WI38 (cell line): Measurements from ENCODE around the gene RXYLT1.

Experiments used
- H3K4me3 ChIP-seq: 2 replicates; pipeline ENCODE4 v1.5.1; 2011; ENCODE audit warnings: low read depth, mild to moderate bottlenecking, control low read depth, low read length
- TF ChIP-seq, protein P1 (sequence below): IDR thresholded peaks from 2 replicates; pipeline ENCODE4 v1.5.1; 2012; ENCODE audit warnings: low read depth, mild to moderate bottlenecking, control low read depth, low read length

The RXYLT1 gene

DNA sequence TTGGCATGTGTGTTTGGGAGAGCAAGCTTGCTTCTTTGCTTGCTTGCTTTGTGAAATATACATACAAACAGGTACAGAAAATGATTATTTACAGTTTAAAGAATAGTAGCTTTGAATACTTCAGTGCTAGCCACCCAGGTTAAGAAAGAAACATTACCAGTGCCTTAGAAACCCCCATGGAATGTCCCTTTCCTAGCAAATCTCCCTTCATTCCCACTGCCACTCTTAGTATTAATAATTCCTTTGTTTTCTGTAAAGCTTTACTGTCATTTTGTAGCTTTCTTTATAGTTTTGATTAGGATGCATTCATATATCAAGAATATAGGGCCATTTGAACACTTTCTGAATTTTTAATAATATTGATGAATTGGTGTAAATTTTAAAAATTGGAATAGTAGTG is 74.3 kb downstream of the RXYLT1 start:
- TF ChIP-seq, protein P1, sequence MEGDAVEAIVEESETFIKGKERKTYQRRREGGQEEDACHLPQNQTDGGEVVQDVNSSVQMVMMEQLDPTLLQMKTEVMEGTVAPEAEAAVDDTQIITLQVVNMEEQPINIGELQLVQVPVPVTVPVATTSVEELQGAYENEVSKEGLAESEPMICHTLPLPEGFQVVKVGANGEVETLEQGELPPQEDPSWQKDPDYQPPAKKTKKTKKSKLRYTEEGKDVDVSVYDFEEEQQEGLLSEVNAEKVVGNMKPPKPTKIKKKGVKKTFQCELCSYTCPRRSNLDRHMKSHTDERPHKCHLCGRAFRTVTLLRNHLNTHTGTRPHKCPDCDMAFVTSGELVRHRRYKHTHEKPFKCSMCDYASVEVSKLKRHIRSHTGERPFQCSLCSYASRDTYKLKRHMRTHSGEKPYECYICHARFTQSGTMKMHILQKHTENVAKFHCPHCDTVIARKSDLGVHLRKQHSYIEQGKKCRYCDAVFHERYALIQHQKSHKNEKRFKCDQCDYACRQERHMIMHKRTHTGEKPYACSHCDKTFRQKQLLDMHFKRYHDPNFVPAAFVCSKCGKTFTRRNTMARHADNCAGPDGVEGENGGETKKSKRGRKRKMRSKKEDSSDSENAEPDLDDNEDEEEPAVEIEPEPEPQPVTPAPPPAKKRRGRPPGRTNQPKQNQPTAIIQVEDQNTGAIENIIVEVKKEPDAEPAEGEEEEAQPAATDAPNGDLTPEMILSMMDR, result no peak
- no peak overlapping the region for H3K4me3 ChIP-seq

DNA sequence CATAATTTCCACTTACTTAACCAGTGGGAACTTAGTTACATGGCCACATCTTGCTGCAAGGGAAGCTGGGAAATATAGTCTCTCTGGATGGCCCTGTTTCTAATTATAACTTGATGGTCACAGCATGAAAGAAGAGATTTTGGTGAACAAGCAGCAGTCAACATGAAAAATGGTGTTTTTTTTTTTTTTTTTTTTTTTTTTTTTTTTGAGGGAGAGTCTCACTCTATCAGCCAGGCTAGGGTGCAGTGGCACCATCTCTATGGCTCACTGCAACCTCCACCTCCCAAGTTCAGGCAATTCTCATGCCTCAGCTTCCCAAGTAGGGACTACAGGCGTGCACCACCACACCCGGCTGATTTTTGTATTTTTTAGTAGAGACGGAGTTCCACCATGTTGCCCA is 75.6 kb downstream of the RXYLT1 start:
- TF ChIP-seq, protein P1, result no peak
- H3K4me3 ChIP-seq, result no peak overlapping the region

DNA sequence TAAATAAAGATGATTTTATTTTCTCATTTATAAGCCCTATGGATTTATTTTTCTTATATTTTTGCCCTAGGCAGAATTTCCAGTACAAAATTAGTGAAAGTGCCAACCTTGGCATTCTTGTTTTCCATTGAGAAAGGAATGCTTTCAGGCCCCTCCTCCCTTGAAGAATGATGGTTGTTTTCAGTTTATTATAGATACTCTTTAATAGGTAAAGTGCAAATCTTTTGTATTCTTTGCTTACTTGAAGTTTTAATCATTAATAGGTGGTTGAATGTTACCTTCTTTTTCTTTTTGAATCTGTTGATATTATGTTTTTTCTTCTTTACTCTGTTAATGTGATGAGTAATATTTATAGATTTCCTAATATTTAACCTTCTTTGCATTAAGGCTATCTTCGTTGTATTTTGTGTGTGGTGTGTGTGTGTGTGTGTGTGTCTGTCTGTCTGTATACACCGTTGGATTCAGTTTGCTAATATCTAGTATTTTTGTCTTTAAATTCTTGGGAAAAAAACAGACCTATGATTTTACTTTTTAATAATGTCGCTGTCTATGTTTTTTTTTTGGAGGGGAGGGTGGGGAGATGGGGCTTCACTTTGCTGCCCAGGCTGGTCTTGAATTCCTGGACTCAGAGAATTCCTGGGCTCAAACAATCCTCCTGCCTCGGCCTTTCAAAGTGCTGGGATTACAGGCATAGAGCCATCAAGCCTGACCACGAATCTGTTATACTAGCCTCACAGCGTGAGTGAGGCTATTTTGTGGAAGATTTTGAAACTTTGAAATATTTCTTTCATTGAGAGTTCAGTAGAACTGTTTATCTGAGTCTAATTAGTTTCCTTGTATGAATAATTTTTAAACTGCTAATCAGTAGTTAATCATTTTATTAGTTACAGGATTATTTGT is 78.3 kb downstream of the RXYLT1 start:
- TF ChIP-seq, protein P1, result no peak
- H3K4me3 ChIP-seq, result no peak overlapping the region
